Stimulated activated CD8-positive, alpha-beta memory T cell treated with anti-CD3 and anti-CD28 coated beads, Interleukin-2, amount 100 ng/mL, for 1 hour (primary cell): ENCODE data around the gene TAS1R2.

Experiments
- DNase-seq, 2 donors: peaks; one replicate each; pipeline ENCODE4 v3.0.0-alpha.2; 2020; ENCODE audit warnings: low read depth in 2 of 2

Gene TAS1R2

DNA sequence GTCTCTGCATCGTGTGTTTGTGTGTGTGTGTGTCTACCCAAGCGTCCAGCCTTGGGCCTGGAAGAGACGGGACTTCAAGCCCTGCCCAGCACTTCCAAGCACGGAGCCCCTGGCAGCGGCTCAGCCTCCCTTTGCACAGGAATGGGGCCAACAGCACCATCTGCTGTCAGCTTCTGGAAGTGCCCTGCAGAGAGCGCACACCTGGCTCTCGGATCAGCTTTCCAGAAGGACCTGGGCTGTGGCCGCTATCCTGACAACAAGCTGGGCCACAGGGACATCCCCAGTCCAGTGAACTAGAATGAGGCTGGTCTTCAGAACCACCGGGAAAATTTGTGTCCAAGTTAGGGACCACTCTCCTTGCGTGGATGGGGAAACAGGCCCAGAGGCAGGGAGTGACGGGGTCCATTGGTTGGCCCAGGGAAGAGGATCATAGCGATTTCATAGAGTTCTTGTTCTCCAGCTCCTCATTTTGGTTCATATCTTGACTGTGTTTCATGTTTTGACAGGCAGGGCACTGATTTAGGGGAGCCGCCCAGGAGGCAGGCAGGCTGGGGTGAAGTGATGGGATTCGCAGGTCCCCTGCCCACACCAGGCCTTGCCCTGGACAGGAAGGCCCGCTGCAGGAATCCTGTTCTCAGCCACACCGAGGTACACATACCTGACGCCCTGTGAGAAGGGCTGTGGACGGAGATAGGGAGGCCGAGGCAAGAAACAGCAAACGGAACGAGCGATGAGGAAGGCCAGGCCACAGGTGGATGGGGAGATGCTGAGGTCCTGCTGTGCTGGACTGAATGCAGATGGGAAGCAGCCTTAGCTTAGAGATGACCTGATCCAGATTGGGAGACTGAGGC lies 38.4 kb downstream of the TAS1R2 start:
- peak; percentile 14 to 24 for DNase-seq

DNA sequence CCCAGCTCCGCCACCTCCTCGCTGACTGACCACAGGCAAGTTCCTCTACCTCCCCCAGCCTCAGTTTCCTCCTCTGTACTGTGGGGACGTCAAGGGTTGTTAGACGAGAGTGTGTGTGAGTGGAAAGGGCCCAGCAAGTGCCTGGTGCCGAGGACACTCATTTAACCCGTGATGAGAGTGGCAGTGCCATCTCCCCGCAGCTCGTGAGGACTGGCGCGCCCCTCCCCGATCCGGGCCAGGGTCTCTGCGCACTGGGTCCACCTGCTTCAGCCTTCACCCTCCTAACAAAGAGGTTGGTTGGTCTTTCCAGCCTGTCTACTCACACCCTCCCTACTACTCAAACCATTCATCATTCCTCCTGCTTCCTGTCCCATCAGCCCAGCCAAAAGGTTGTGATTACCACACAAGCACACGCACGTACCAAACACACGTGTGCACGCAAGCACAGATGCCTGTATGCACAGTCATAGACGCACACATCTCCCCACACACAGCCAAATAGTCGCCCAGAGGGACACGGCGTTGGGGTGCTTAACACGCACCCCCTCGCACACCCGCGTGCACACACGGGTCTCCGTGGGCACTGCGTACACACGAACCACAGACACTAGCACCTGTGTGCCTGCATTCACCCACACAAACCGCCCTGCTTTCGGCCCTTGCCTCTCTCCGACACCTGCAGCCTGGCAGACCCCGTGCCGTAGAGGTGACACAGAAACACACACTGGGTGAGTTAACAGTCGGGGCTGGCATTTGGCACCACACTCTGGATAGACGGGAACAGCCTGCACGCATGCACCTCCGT lies 39.3 kb downstream of the TAS1R2 start:
- no peak for DNase-seq

DNA sequence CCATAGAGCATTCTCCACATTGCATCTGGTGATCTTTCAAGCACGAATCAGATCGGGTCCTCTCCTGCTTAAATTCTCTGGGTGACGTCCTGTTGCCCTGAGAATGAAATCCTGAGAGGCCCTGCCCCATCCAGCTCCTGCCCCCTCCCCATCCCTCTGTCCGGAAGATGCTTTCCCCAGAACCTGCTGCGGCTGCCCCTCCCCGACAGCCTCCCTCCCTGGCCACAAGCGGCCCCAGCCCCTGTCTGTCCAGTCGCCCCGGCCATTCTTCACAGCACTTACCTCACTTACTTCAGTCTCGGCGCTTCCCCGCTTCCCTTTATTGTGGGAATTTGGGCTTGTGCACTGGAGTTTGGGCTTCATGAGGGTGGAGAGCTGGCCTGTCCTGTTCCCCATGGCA lies 40.3 kb downstream of the TAS1R2 start:
- no peak for DNase-seq

DNA sequence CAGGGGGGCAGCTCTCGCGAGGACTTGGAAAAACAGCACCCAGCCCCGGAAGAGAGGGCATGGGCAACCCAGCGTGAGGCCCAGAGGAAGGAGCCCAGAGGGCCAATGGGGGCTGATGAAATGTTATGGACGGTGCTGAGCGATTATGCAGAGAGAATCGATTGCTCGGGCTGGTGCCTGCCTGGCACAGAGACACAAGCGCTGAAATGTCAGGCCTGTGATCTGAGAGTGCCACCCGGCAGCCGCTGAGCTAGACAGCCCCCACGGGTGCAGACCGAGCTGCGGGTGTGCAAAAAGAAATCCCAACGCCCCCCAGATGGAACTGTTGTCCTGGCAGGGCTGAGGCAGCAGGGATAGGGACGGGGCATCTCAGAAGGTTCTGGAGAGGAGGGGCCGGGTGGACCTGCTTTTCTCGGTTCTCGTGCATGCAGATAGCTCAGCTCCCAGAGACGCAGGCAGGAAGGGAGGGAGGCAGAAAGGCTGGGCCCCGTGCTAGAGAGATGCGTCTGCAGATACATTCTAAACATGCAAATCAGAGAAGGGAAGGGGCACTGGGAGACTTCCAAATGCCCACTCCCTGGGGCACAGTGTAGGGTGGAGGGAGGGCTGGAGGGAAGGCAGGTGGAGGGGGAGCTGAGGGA lies 41.5 kb downstream of the TAS1R2 start:
- no peak for DNase-seq

DNA sequence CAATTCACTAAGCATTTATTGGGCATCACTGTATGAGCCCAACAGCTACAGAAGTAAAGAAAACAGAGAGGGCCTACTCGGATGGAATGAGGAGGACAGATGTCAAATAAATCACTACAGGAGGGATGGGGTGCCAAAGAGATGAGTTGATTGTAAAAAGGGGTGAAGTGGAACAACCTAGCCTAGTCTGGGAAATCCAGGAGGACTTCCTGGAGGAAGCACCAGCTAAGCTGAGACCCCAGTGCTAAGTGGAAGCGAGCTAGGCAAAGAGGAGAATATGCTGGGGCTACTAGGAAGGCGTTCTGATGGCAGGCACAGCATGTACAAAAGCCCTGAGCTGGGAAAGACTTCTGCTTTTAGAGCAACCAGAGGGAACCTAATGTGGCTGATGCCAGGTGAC lies 42.1 kb downstream of the TAS1R2 start:
- no peak for DNase-seq

DNA sequence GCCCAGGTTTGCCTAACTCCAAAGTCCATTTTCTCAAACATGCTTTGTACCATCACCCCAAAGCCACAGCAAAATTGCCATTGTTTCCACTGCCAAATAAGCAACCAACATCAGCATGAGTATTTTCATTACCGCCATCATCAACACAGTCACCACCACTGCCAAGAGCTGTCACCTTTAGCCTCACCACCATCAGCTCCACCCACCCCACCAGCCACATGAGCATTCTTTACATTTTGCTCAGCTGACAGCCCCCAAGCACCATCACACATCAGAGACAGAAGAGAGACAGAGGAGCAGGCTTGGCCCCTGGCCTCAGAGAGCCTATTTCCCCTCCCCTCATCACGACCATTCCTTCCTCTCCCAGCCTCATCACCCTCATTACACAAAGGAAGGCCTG lies 42.7 kb downstream of the TAS1R2 start:
- DNase-seq: no peak

DNA sequence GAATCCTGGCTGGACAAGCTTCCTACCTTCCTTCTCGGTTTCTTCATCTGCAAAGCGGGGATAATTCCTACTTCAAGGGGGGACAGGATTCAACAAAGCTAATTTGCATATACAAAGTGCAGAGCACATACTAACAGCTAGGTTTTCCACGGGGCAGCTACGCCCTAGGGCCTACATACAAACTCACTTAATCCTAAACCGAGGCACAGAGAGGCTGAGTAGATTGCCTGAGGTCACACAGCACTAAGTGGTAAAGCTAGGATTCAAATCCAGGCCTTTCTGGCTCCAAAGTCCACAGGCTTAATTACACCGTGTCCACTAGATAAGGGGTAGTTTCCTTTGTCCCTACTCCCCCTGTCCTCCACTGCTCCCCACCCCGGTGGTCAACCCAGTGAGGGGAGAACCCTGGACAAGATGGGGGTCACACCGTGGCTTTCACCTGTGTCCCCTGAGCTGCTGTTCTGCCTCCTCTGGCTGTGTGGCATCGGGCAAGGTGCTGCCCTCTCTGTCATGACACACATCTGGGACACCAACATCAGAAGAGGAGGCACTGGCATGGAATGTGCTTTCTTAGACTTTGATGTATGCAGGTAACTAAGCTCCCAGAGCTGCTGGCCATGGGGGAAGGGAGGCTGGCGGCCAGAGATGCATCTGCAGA lies 44.5 kb downstream of the TAS1R2 start:
- DNase-seq: no peak

DNA sequence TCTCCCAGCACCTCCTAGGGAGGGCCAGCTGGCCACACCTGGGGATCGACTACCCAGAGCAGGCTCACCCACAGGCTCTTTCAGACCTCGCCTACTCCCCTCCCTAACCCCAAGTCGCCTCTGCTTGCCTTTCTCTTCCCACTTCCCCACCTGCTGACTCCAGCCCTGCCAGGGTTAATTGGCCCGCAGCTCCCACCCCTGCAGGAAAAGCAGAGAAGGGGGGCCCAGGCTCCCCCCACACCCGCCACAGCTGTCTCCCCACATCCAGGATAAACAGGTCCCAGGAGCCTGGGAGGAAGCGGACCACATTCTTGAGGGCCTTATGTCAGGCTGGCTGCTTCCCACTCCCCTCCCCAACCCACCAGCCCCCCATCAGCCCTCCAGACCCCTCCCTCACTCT lies 45.0 kb downstream of the TAS1R2 start:
- no peak for DNase-seq

DNA sequence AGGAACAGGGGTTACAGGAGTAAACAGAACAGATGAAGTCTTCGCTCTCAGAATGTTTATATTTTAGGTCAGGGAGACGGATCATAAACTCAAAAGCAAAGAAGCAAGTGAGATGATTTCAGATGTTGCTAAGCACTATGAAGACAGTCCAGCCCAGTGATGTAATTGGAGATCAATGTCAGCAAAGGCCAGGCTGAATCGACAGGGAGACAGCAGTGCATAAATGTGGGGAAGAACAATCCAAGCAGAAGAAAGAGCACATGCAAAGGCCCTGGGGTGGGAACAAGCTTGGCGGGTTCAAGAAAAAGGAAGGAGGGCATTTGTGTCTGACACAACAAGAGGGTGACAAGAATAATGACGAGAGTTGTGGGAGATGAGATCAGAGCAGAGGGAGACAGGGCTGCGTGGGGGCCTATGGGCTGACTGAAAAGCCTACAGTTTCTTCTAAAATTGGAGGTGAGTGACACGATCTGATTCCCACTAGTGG lies 47.0 kb downstream of the TAS1R2 start:
- DNase-seq: no peak

DNA sequence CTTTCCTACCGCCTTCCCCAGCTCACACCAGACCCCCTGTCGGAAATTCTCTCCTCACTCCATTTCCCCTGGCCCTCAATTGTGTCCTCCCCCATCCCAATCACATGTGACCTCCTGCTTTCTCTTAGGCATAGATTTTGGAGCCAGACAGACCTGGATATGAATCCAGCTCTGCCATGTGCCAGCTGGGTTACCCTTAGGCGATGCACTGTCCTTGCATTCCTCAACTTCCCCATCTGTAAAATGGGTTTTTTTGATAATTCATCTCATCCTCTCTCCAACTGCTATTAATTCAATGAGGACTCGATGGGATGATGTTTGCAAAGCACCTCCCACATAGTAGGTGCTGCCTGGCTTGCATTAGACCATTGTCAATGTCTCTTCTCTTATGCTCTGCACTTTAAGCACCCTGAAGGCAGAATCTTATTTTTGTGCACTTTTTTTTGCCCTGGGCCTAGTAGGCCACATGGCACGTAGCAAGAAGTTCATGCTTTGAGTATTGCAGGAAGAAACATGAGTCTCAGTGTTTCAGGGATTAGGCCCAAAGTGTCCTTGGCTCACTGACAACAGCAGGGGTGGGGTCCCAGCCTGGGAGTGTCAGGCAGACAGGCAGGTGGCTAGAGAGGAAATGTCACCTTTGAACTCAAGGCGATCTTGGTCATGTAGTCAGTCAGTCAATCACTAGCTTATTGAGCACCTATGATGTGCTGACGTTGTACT lies 47.6 kb downstream of the TAS1R2 start:
- DNase-seq: no peak

DNA sequence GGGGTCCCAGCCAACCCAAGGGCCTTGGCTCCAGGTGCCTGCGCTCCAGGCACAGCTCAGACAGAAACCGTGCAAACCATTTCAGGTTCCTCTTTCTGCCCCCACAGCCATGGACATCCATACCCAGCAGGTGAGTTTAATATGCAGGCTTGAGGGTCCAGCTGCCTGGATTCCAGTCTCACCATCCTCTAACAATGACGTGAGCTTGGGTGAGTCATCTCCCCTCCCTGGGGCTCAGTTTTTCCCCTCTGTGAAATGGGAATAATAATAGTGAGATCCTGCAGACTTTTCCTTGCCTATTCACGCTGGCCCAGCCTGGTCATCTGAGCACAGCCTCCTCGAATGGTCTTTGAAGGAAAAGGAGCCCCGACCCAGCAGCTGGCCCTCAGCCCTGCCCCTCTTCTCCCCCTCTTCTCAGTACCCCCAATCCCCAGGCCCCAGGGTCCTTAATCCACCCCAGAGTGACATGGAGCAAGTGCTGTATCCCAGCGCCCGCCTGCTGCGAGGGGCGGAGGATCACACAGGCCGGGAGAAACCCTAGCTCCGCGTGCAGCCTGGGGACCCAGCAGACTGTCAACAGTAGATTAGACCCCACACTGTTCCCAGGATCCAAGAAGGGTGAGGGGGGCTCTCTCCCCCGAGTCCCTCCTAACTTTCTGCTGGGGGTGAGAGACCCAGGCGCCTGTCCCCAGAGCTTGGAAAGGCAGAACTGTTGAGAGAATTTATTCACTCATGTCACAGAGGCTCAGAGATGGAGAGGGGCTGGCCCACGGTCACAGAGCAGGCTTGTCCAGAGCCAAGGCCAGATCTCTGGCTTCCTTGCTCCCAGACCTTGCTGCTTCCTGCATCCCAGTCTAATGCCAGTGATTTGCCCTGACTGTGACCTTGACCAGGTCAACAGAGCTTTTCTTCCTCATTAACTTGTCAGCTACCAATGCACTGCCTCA lies 49.2 kb downstream of the TAS1R2 start:
- no peak for DNase-seq

DNA sequence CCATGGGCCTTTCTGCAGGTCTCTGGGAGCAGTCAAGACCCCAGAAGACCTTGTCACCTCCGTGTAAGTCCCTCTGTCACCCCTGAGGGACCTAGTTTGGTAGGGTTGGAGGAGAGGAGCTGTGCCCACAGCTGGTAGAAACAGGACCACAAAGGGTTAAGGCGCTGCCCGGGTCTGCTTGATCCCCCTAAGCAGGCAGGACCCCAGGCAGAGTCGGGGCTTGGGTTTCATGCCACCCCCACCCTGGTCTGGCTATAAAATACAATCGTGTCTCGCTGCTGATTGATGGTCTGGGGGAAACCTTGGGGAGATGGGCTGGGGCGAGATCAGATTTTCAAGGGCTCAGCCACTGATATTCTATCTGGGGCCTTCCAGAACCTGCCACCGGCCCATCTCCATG lies 50.9 kb downstream of the TAS1R2 start:
- no peak for DNase-seq

DNA sequence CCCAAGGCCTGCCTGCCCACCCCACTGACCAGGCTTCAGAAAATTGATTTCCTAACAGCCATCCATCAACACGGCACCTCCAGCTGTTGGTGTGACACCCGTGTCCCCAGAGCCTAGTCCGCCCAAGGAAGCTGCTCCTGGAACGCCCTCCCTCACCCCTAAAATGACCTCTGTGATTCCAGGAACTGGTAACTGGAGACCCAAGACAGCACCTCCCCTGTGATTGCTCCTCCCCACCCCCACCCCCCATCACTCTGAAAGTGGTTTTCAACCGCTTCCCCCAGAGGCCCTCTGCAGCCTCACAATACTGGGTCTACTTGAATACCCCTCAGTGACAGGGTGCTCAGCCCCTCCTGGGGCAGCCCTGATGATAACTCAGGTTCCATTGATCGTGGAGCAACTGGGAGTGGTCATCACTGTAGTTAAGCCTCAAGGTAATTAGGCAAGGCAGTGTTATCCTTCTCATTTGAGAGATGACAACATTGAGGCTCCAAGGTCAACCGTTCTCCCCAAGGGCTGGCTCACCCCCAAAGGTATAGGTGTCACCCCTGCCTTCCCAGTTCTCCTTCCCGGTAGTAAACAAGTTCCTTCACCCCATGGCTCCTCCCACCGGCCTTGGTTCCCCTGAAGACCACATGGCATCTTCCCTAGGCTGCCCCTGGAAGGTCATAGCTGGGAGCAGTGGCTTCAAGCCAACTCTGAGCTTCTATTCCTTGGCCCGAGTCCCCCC lies 52.0 kb downstream of the TAS1R2 start:
- DNase-seq: no peak

DNA sequence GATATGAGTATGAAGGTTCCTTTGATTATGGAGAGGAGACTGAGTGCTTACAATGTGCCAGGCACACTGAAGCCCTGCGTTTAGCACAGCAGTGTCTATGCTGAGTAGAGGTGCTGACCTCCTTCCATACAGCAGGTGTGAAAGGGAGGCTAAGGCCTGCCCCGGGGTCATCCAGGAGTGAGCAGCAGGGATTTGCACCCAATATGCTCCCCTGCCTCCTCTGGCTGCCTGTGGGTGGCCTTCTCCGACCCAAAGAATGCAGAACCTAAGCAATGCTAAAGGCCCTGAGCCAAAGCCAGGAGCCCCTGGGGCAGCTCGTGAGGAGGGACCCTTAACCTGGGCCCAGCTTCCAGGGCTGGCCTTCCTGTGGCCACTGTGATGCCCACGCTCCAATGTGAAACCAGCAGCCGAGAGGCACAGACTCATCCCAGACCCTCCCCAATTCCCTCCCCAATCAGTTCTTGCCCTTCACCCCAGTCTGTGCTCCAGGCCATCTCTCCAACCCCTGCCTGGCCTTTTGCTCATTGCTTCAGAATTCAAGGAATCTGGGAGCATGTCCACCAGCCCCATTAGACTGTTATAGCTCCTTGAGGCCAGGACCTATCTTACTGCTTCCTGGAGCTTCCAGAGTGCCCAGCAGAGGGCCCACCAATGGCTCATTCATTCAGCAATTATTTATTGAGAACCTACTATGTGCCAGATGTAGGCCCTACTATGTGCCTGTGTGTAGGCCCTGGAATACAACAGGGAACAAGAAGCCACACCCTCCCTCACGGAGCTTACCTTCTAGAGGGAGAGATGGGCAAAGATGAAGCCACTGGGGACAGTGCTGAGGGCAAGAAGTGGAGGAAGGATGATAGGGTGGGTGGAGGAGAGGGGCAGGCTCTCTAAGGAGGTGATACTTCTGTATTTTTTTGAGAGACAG lies 53.3 kb downstream of the TAS1R2 start:
- DNase-seq: no peak

DNA sequence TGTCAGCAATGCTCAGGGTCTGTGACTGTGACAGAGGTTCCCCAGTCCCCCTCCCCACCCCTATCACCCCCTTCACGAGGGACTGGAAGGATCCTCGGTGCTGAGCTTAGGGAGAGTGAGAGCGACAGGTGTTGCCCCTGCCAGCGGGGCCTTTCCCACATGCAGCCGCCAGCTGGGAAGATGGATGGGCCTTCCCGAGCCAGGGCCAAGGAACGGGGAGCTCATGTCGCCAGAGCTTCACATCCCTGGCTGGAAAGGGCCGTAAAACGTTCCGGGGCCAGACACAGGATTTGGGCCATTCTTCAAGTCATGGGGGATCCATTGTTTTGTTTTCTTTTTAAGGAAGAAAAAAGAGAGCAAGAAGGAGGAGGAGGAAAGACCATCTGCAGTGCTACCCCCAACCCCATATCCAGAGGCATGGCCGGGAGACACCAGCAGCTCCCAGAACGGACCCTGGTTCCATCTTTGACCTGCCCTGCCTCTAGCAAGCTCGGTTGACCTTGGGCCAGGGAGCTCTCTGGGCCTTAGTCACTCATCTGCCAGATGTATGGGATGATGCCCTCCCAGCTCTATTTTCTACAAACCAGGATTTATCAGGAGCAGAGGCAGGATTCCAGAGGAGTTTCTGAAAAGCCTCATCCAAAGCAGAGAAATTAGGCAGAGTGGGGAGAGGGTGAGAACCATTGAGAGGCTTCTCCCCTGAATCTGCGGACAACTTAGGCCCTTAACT lies 54.1 kb downstream of the TAS1R2 start:
- no peak for DNase-seq

DNA sequence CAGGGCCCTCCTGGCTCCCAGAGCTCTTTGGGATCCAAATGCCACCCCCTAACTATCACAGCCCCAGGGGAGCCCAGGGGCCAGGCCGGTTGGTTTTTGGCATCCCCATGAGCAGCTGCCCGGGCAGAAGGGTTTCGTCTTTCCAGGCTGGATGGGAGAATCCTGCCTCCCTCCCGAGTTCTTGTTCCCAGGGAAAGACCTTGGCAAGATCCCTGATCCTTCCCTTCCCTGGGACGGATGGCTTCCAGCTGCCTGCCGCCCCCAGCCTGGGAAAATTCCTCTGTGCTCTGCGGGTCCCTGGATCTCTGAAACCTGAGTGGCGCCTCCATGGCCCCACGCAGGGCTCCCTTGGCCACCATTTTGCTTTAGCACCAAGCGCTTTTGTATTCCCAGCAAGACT lies 55.6 kb downstream of the TAS1R2 start:
- no peak for DNase-seq

DNA sequence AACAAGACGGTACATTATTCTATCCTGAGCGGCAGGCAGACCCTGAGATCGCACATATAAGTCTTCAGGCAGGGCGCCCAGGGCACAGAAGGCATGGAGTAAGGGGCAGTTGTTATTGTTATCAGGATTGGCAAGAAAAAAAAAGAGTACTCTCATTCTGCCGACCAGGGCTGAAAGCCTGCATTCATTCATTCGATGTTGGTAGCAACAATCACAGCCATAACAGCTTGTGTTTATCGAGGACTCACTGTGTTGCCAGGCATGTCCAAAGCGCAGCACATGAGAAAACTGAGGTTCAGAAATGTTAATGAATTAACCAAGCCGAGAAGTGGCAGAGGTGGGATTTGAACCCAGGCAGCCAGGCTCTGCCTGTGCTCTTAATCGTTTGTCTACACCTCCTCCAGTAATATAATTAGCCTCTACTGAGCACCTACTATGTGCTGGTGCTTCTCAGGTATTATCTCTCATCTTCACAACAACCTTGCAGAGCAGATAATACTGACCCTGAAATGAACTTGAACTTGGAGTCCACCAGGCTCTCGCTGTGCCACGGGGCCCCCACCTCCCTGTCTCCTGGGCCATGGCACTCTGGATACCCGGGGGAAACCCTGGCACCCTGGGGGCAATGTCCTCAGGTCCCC lies 56.2 kb downstream of the TAS1R2 start:
- DNase-seq: no peak
